HG02759 (cell line): Measurements from ENCODE around the gene CSNK1A1L.
"Not testable (repeated sequence)": the region's sequence is repeated elsewhere in the genome, so short reads cannot be mapped to it uniquely, and the experiment has no call there.

Source experiments
- ATAC-seq: cut with Tn5 transposase; IDR thresholded peaks from one replicate; pipeline ENCODE4 v1.9.1; 2021; ENCODE audit warnings: mild to moderate bottlenecking, moderate library complexity; ENCODE audit not compliant: unreplicated experiment

The CSNK1A1L gene

DNA sequence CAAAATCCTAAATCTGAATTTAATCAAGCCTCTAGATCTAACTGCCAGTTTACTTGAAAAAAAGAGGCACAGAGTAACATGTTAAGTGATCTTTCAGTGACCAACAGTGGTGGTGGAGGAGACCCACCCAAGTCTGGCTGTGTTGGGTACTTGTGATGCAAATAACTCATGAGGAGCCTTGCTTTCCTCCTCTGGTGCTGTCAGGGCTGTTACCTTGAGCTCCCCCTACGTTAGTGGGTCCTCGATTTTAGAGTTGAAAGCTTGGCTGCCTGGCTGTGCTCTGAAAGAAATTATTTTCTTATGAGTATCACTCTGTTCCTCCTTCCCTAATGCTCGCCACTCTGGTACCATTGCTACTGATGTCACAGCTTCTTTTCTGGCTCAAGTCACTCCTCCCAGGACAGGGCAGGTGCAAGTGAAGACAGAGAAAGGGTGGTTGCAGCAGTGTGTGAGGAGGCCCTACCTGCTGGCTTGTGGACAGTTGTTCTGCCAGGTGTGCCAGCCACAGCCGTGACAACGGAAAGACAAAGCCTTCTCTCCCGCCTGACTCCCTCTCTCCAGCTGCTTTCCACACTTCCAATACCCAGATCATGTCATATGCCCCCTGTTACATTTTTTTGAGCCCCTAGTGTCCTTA, 39.5 kb downstream of the CSNK1A1L start:
- ATAC-seq, result no peak

DNA sequence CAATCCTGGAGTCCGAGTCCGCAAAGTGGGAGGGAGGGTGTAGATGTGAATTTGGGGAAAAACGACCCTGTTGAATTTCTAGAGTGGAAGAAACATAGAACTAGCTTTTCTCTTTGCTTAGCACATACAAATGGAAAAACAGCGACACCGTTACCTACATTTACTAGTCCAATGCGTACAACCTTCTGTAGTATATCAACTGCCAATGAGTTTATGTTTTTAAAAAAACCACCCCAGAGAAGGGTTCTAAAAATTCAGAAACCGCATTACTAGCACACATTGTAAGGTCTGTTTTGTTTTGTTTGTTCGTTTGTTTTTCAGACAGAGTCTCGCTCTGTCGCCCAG, 45.6 kb downstream of the CSNK1A1L start:
- ATAC-seq, result peak; percentile 21

DNA sequence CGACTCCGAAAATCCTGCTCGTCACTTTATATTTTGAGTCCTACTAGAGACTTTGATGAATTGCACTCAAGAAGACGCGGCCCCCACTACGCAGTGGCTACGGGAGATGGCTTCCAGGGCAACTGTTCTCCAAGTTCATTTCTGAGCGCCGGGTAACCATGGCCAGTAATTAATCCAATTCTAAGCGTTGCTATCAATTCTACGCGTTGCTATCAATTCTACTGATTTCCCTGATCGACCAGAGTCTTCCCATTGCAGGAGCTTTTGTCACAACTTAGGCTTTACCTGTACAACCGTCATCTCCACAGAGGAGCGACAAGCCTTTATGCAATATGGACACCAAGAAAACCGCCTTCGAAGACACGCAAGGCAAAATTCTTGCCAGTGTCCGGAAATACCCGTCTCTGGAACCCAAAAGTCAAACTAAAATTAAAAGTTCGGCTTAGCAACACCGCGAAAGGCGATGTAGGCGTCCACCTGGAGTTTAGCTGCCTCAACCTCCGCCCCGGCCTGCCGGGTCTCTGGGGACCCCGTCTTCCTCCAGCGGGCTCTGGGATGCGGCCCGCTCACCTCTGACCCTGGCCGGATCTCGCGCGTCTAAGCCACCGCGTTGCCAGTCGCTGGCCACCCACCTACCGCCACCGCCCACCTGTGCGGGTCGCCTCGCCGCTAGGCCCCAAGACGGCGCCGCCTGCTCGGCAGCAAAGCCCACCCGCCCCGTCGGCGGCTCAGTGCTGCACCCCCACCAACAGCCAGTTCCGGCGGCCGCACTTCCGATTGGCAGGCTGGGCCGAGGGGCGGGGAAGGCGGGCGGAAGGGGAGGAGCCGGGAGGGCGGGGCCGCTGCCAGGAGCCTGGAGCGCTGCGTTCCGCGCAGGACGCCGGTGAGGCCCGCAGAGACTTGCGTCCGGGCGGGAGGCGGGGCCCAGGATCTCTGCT, 46.3 kb downstream of the CSNK1A1L start, which contains the start of gene SUPT20H:
Gene SUPT20H (minus strand): TSS at position 779 of the 938 bp plus-strand sequence. CDS start 8,198 bp downstream, outside the sequence.
- peak; percentile 98 for ATAC-seq

DNA sequence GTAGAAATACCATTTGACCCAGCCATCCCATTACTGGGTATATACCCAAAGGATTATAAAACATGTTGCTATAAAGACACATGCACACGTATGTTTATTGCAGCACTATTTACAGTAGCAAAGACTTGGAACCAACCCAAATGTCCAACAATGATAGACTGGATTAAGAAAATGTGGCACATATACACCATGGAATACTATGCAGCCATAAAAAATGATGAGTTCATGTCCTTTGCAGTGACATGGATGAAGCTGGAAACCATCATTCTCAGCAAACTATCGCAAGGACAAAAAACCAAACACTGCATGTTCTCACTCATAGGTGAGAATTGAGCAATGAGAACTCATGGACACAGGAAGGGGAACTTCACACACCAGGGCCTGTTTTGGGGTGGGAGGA, 49.2 kb downstream of the CSNK1A1L start:
- not testable (repeated sequence) for ATAC-seq
